Hepatocyte (in vitro differentiated cells): ENCODE measurements around the gene LUC7L.

Source experiments
- EZH2 ChIP-seq: fragments of 200-600 bp; sonication (generic); IDR thresholded peaks from 2 replicates; pipeline ENCODE4 v1.6.1; 2016; ENCODE audit warnings: antibody characterized with exemption, mild to moderate bottlenecking, borderline replicate concordance
- TF ChIP-seq, protein P1 (sequence below): fragments of 200-600 bp; sonication (generic); IDR thresholded peaks from 2 replicates; pipeline ENCODE4 v1.5.1; 2016; ENCODE audit warnings: antibody characterized with exemption, mild to moderate bottlenecking; ENCODE audit not compliant: poor library complexity

DNA sequence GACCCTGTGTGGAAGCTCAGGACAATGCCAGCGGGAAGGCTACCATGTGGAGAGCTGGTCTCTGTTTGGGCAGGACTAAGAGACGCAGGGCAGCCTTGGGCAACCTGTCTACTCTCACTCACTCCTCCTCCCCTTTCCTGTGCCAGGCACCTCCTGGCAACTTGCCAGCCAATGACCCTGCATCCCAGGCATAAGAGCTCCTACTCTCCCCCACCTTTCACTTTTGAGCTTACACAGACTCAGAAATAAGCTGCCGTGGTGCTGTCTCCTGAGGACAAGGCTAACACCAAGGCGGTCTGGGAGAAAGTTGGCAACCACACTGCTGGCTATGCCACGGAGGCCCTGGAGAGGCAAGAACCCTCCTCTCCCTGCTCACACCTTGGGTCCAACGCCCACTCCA, 60.8 kb downstream of the LUC7L start:
- TF ChIP-seq, protein P1, sequence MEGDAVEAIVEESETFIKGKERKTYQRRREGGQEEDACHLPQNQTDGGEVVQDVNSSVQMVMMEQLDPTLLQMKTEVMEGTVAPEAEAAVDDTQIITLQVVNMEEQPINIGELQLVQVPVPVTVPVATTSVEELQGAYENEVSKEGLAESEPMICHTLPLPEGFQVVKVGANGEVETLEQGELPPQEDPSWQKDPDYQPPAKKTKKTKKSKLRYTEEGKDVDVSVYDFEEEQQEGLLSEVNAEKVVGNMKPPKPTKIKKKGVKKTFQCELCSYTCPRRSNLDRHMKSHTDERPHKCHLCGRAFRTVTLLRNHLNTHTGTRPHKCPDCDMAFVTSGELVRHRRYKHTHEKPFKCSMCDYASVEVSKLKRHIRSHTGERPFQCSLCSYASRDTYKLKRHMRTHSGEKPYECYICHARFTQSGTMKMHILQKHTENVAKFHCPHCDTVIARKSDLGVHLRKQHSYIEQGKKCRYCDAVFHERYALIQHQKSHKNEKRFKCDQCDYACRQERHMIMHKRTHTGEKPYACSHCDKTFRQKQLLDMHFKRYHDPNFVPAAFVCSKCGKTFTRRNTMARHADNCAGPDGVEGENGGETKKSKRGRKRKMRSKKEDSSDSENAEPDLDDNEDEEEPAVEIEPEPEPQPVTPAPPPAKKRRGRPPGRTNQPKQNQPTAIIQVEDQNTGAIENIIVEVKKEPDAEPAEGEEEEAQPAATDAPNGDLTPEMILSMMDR, result no peak
- no peak for TF ChIP-seq EZH2
